Right atrium auricular region (tissue), 2 donors: ENCODE data around the gene MYO5C. TPM values are rescaled to one million over a fixed set of nuclear protein-coding genes. Genes with fewer than 3 reads are reported as not detected.

Experiments
- DNase-seq: peaks from one replicate; pipeline ENCODE4 v3.0.0-alpha.2; 2019; ENCODE audit warnings: low spot score
- H3K27ac ChIP-seq, 2 donors: fragments of 200-600 bp; sonication (generic); 1 replicate in 1 of 2; 2 replicates in 1 of 2; pipeline ENCODE4 v1.5.1; 2016 to 2019
- H3K27me3 ChIP-seq, 2 donors: fragments of 200-600 bp; sonication (generic); one replicate each; pipeline versions ENCODE4 v1.5.1 to v1.6.0; 2017 to 2019
- H3K36me3 ChIP-seq: fragments of 200-600 bp; sonication (generic); one replicate; pipeline ENCODE4 v1.5.1; 2016
- H3K4me1 ChIP-seq, 2 donors: fragments of 200-600 bp; sonication (generic); one replicate each; pipeline versions ENCODE4 v1.5.1 to v1.6.0; 2017 to 2019
- H3K4me3 ChIP-seq, 2 donors: fragments of 200-600 bp; sonication (generic); 1 replicate in 1 of 2; 2 replicates in 1 of 2; pipeline ENCODE4 v1.5.1; 2017 to 2019; ENCODE audit warnings: mild to moderate bottlenecking in 1 of 2, moderate library complexity in 1 of 2
- H3K9me3 ChIP-seq, 2 donors: fragments of 200-600 bp; sonication (generic); one replicate each; pipeline ENCODE4 v1.5.1; 2019
- CTCF ChIP-seq, 2 donors: fragments of 200-600 bp; sonication (generic); IDR thresholded peaks; one replicate each; pipeline ENCODE4 v1.5.1; 2019; ENCODE audit warnings: antibody characterized with exemption in 2 of 2
- total RNA-seq, 2 donors: library from RNA; depleted of rRNA; stranded (reverse); fragments of >200 nt; gene quantifications; one replicate each; pipeline ENCODE4 v1.1.0, GENCODE V29; 2016

MYO5C gene
- total RNA-seq, 2 donors from 2014 or later: 2.0 to 5.3 TPM

- TF ChIP-seq CTCF (IDR thresholded peaks at IDR 0.05): no peak
- Histone ChIP-seq H3K27me3 (no peaks in the 10 kb centered on the region), H3K36me3 (peaks cover 21% of the 10 kb centered on the region), H3K27ac (no peak overlapping the region), H3K4me1 (no peaks in the 10 kb centered on the region), H3K4me3 (no peak overlapping the region), H3K9me3 (no peaks in the 10 kb centered on the region)
- DNase-seq: no peak
Measured at GRCh38 chr15:52214553-52214952, 81.1 kb downstream of the MYO5C start.

GRCh38 chr15:52213206-52213605, 82.4 kb downstream of the MYO5C start:
- H3K4me3 ChIP-seq: no peak overlapping the region

DNA sequence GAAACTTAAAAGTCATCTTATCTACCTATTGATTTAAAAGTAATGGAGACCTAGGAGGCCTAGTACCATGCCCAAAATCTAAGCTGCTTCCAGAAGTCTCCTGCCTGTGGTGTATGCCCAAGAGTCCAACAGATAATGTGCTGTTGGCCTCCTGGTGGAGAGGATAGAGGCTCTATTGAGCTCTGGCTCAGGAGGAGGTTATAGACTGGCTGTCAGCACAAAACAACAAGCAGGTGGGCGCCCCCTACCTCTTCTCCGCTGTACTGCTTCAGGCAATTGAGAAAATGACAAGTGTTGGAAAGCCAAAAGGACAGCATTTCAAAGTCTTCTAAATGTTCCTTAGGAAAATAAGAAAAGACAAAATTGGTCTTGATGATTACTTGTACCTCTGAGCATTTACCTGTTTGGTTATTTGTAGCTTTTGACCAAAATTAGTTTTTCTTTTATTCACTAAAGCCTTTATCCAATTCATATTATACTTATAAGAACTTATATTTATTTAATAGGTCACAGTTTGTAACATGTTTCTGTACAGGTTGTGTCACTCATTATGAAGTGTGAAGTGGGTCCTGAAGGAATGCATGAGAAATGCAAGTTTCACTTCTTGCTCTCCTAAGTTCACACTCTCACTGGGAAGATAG, 87.2 kb downstream of the MYO5C start:
- Histone ChIP-seq H3K27me3 (no peaks in the 10 kb centered on the region), H3K4me1 (no peaks in the 10 kb centered on the region), H3K27ac (no peak overlapping the region), H3K9me3 (no peaks in the 10 kb centered on the region), H3K36me3 (peaks cover 23% of the 10 kb centered on the region), H3K4me3 (no peak overlapping the region)
- TF ChIP-seq CTCF (IDR thresholded peaks at IDR 0.05): peak; percentile 31 to 66
- DNase-seq: peak; percentile 69

More at GRCh38 chr15:52213206-52213605, 82.4 kb downstream of the MYO5C start:
- Histone ChIP-seq H3K27ac (no peak overlapping the region), H3K27me3 (no peaks in the 10 kb centered on the region), H3K4me1 (no peaks in the 10 kb centered on the region), H3K36me3 (peaks cover 21% of the 10 kb centered on the region), H3K9me3 (no peaks in the 10 kb centered on the region)
- DNase-seq: no peak
- TF ChIP-seq CTCF (IDR thresholded peaks at IDR 0.05): no peak

GRCh38 chr15:52207191-52207590, 88.4 kb downstream of the MYO5C start:
- TF ChIP-seq CTCF (IDR thresholded peaks at IDR 0.05): no peak
- no peak overlapping the region for H3K27ac ChIP-seq
- peaks cover 12% of the 10 kb centered on the region for H3K36me3 ChIP-seq

DNA sequence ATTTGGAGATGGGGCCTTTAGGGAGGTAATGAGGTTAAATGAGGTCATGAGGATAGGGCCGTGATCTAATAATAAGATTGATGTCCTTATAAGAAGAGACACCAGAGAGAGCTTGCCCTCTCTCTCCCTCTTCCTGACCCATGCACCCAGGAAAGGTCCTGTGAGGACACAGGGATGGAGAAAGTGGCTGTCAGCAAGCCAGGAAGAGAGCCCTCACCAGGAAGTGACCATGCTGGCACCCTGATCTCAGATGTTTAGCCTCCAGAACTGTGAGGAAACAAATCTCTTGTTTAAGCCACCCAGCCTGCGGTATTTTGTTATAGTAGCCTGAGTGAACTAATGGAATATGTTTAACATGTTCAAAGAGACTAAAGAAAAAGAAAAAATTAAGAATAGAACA, 89.2 kb downstream of the MYO5C start:
- no peak for TF ChIP-seq CTCF (IDR thresholded peaks at IDR 0.05)
- Histone ChIP-seq H3K4me1 (no peaks in the 10 kb centered on the region), H3K9me3 (no peaks in the 10 kb centered on the region), H3K27ac (no peak overlapping the region), H3K27me3 (no peaks in the 10 kb centered on the region), H3K36me3 (peaks cover 6% of the 10 kb centered on the region), H3K4me3 (no peak overlapping the region)
- no peak for DNase-seq

More at GRCh38 chr15:52207191-52207590, 88.4 kb downstream of the MYO5C start:
- Histone ChIP-seq H3K27me3 (no peaks in the 10 kb centered on the region), H3K4me1 (no peaks in the 10 kb centered on the region), H3K9me3 (no peaks in the 10 kb centered on the region), H3K4me3 (no peak overlapping the region)
- DNase-seq: no peak

DNA sequence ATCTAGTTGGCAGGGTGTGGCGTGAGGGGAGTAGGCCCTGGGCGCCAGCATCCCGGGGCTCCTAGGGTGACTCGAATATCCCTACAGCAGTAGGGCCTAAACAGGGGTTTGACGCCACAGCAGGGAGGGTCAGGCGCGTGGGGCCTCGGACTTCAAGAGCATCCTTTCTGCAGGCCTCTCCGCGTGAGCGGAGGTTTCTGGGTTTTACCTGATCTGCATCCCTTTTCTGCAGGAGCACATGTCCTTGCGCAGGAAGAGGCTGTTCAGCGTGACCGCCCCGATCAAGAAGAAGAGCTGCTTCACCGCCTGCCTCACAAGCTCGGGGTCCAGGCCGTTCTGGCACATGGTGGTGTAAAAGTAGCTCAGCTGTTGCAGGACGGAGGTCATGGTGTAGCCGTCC, 90.9 kb downstream of the MYO5C start:
- Histone ChIP-seq H3K4me1 (no peaks in the 10 kb centered on the region), H3K27me3 (no peaks in the 10 kb centered on the region), H3K36me3 (peaks cover 6% of the 10 kb centered on the region), H3K4me3 (no peak overlapping the region), H3K9me3 (no peaks in the 10 kb centered on the region), H3K27ac (no peak overlapping the region)
- no peak for DNase-seq
- TF ChIP-seq CTCF (IDR thresholded peaks at IDR 0.05): no peak
